Adipocyte (in vitro differentiated cells): ENCODE measurements around the gene ITPK1.

Source experiments
- DNase-seq: peaks from one replicate; pipeline ENCODE4 v3.0.0-alpha.2; 2015; ENCODE audit warnings: low read depth
- H3K27me3 ChIP-seq: replicated peaks from 2 replicates; pipeline ENCODE4 v1.7.0; 2013; ENCODE audit warnings: mild to moderate bottlenecking, low read length, moderate library complexity; ENCODE audit not compliant: control insufficient read depth, insufficient read depth
- H3K36me3 ChIP-seq: 2 replicates; pipeline ENCODE4 v1.7.0; 2013; ENCODE audit warnings: low read length, mild to moderate bottlenecking, moderate library complexity; ENCODE audit not compliant: control insufficient read depth, insufficient read depth, severe bottlenecking
- H3K4me1 ChIP-seq: 2 replicates; pipeline ENCODE4 v1.7.0; 2013; ENCODE audit warnings: mild to moderate bottlenecking, low read length, moderate library complexity; ENCODE audit not compliant: control insufficient read depth, insufficient read depth
- H3K4me3 ChIP-seq: 2 replicates; pipeline ENCODE4 v1.7.0; 2013; ENCODE audit warnings: mild to moderate bottlenecking, low read length, moderate library complexity
- H3K9ac ChIP-seq: 2 replicates; pipeline ENCODE4 v1.7.0; 2013; ENCODE audit warnings: mild to moderate bottlenecking, low read length, moderate library complexity
- H3K9me3 ChIP-seq: 2 replicates; pipeline ENCODE4 v1.7.0; 2013; ENCODE audit warnings: mild to moderate bottlenecking, low read length, moderate library complexity; ENCODE audit not compliant: control insufficient read depth

Gene ITPK1

DNA sequence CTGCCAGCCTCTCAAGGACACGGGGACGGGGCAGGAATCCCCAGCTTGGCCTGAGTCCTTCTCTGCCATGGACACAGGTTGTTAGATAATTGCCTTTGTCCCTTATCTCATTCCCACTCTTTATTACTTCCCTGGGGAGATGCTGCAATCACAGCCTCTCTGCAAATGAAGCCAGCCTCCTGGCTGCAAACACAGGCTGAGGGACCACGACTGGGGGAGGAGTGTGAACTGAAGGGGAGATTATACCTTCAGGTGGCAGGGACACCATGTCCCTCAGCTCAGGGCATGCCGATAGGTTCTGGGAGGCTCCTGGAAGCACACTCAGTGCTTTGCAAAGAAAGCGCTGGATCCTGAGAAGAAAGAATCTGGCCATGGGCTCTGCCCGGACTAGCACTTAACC, 208.9 kb downstream of the ITPK1 start:
- H3K4me1 ChIP-seq: no peaks in the 10 kb centered on the region
- DNase-seq: no peak
- H3K4me3 ChIP-seq: no peak overlapping the region
- no peaks in the 10 kb centered on the region for H3K9me3 ChIP-seq
- H3K36me3 ChIP-seq: no peaks in the 10 kb centered on the region
- peaks cover 58% of the 10 kb centered on the region for H3K27me3 ChIP-seq
- H3K9ac ChIP-seq: no peak overlapping the region

DNA sequence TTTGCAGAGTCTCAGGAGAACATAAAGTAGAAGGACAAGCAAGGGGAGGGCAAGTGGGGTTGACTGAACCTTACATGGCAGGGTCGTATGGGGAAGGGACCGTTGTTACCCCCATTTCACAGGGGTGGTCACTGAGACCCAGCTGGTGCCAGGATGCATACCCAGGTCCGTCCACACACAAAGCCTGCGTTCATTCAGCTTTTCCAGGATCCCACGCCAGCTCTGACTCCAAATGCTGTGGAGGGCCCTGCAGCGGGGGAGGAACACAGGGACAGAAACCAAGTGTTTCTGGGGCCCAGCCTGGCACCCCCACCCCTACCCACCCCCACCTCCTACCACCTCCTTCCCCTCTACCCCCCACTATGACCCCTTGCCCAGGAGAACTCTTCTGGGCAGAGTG, 209.3 kb downstream of the ITPK1 start:
- no peaks in the 10 kb centered on the region for H3K9me3 ChIP-seq

DNA sequence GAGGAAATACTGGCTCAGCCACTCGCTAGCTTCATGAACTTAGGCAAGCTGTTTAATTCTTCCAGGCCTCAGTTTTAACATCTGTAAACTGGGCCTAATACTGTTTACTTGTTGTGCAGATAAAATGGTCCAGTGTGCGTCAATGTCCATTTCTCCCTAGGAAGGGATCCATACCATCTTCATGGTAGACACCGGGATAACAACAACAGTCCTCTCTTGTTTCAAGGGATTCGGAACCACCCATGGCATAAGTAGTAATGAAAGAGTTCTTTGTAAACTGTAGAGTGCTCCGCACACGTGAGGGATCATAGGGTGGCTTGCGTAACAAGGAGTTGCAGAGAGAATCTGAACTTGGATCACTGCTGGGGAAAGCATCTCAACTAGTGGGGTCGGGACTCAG, 210.1 kb downstream of the ITPK1 start:
- DNase-seq: no peak
- no peak overlapping the region for H3K4me3 ChIP-seq
- H3K9me3 ChIP-seq: no peaks in the 10 kb centered on the region
- H3K4me1 ChIP-seq: no peaks in the 10 kb centered on the region
- H3K9ac ChIP-seq: no peak overlapping the region
- peaks cover 65% of the 10 kb centered on the region for H3K27me3 ChIP-seq
- no peaks in the 10 kb centered on the region for H3K36me3 ChIP-seq

More for the DNA sequence above, 209.3 kb downstream of the ITPK1 start:
- H3K27me3 ChIP-seq: peaks cover 58% of the 10 kb centered on the region
- H3K4me1 ChIP-seq: no peaks in the 10 kb centered on the region
- H3K36me3 ChIP-seq: no peaks in the 10 kb centered on the region
- H3K4me3 ChIP-seq: no peak overlapping the region
- no peak for DNase-seq
- no peak overlapping the region for H3K9ac ChIP-seq

DNA sequence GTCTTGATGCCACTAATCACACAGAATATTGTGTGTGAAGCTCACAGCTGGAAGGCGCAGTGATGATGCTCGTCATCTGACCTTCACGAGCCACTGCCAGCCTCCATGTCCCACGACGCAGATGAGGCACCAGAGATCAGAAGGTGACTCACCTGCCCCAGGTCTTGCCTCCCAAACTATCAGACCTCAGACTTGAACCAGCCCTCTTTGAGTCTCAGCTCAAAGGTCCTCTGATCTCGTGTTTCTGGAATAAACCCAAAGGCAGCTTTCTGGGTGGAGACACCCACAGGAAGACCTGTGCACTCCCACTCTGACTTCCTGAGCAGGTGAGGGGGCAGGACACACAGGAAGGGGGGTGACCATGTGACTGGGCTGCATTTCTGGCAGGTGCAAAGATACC, 212.4 kb downstream of the ITPK1 start:
- Histone ChIP-seq H3K9me3 (no peaks in the 10 kb centered on the region), H3K9ac (no peak overlapping the region), H3K4me3 (no peak overlapping the region), H3K27me3 (peaks cover 71% of the 10 kb centered on the region), H3K36me3 (no peaks in the 10 kb centered on the region), H3K4me1 (no peaks in the 10 kb centered on the region)
- no peak for DNase-seq

DNA sequence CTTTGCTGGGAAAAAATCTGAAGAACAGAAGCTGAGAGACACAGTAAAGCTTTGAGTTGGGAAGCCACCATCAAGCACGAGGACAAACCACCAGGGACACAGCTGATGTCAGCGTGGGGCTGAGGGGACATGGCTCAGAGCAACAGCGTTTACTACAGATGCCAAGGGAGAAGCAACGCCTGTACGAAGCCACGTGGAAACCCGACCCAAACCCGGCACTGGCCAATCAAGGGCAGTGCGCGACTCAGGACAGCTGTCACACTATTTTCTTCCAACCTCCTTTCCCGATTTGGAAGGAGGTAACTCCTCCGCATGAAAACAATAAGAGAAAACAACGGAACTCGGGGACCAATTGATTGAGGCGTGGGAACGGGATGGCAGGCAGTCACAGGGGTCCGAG, 213.0 kb downstream of the ITPK1 start:
- H3K36me3 ChIP-seq: no peaks in the 10 kb centered on the region
- no peaks in the 10 kb centered on the region for H3K9me3 ChIP-seq
- peaks cover 76% of the 10 kb centered on the region for H3K27me3 ChIP-seq
- H3K9ac ChIP-seq: no peak overlapping the region
- DNase-seq: no peak
- no peaks in the 10 kb centered on the region for H3K4me1 ChIP-seq
- no peak overlapping the region for H3K4me3 ChIP-seq

DNA sequence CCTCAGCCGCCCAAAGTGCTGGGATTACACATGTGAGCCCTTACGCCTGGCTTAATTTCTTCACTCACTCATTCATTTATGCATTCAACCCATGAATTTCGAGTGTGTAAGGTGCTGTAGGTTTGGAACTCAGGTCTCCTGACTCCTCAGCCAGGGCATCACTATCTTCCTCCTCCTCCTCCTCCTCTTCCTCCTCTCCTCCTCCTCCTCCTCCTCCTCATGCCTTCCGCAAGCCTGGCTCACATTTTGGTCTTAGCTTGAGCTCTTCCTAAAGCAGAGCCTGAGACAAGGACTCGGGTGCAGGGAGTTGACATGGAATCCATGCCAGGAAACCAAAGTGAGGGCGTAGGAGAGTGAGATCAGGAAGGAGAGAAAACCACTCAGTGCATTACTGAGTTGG, 213.5 kb downstream of the ITPK1 start:
- DNase-seq: no peak
- H3K36me3 ChIP-seq: no peaks in the 10 kb centered on the region
- no peak overlapping the region for H3K9ac ChIP-seq
- H3K9me3 ChIP-seq: no peaks in the 10 kb centered on the region
- no peak overlapping the region for H3K4me3 ChIP-seq
- no peaks in the 10 kb centered on the region for H3K4me1 ChIP-seq
- peaks cover 72% of the 10 kb centered on the region for H3K27me3 ChIP-seq

DNA sequence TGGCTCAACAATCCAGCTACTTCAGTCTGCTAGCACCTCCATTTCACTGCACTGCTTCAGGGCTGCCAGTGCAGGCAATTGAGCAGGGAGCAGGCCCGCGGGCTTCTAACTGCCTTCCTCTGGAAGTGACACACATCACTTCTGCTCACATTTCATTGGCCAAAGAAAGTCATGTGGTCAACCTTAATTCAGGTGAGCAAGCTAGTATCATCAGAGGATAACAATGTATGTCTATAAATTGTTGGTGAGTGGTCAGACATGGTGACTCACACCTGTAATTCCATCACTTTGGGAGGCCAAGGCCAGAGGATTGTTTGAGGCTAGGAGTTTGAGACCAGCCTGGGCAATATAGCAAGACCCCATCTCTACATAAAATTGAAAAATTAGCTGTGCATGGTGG, 215.1 kb downstream of the ITPK1 start:
- H3K36me3 ChIP-seq: no peaks in the 10 kb centered on the region
- H3K4me1 ChIP-seq: no peaks in the 10 kb centered on the region
- no peak overlapping the region for H3K4me3 ChIP-seq
- DNase-seq: no peak
- peaks cover 67% of the 10 kb centered on the region for H3K27me3 ChIP-seq
- H3K9ac ChIP-seq: no peak overlapping the region
- H3K9me3 ChIP-seq: peaks cover 2% of the 10 kb centered on the region

DNA sequence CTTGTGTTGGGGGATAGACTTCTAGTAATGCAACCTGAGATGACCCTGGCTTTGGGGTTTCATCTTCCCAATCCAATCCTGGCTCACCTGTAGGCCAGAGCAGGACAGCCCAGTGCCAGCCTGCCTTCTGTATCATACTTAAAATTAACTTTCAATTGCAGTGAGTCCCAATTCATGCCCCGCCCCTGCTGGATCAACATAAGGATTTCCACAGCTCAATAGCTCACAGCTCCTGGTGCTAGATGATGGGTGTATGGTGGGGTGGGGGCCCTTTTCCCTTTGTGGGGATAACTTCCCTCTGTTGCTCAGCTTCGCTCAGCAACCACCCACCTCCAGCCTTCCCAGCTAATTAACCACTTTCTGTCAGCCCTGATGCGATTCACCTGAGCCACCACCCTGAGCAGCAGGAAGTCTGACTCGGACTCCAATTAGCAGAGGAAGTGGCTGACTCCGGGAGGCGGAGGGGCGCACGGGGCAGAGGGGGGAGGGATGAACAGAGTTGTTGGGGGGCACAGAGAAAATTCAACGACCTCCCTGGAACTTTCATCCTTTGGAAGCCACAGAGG, 217.1 kb downstream of the ITPK1 start:
- Histone ChIP-seq H3K27me3 (peaks cover 64% of the 10 kb centered on the region), H3K4me3 (no peak overlapping the region)

DNA sequence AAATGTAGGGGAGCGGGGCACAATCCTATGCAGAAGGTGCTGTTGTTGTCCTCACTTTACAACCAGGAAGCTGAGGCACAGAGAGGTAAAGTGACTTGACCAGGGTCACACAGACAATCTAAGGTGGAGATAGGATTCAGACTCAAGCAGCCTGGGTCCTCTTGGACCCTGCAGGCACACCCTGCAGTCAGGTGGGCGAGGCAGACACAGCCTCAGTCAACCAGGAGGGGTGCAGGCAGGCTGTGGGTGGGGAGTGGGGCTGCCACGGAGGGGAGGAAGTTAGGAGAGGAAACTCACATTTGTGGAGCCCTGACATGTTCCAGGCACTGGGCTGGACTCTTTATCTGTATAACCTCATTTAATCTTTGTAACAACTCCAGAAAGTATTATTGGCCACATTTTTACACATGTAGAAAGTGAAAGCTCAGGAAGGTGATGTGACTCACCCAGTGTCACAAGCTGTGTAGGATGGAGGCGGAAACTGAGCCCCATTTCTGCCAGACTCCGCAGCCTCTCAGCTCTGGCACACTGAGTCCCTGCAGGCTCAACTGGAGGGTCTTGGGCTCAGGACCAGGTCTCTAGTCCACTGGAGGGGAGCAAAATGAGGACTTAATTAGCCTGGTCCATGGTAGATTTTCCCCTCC, 217.7 kb downstream of the ITPK1 start:
- Histone ChIP-seq H3K4me1 (no peaks in the 10 kb centered on the region), H3K4me3 (no peak overlapping the region), H3K27me3 (peaks cover 58% of the 10 kb centered on the region), H3K9me3 (peaks cover 22% of the 10 kb centered on the region), H3K36me3 (no peaks in the 10 kb centered on the region), H3K9ac (no peak overlapping the region)
- no peak for DNase-seq

More for the DNA sequence above, 217.1 kb downstream of the ITPK1 start:
- H3K9ac ChIP-seq: no peak overlapping the region
- no peak for DNase-seq
- H3K36me3 ChIP-seq: no peaks in the 10 kb centered on the region
- H3K4me1 ChIP-seq: no peaks in the 10 kb centered on the region
- H3K9me3 ChIP-seq: peaks cover 16% of the 10 kb centered on the region

DNA sequence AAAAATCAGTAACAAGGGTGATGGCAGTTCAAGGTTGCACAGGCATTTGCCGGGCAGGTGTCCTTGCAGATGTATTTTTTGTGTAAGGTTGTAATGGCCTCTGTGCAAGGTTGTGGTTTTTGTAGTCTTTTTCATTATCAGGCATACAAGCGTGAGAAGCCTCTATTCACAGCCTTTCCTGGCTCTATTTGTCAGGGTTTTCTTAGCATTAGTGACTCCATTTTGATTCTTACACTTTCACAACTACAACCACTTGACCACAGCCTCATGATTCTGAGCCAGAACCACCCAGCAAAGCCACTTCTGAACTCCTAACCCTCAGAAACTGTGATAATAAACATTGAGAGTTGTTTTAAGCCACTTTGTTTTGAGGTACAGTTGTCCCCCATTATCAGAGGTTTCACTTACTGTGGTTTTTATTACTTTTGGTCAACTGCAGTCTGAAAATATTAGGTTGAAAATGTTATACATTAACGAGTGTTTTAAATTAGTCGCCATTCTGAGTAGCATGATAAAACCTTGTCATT, 220.3 kb downstream of the ITPK1 start:
- Histone ChIP-seq H3K27me3 (peaks cover 52% of the 10 kb centered on the region), H3K4me3 (no peak overlapping the region), H3K36me3 (no peaks in the 10 kb centered on the region), H3K9ac (no peak overlapping the region), H3K4me1 (peaks cover 3% of the 10 kb centered on the region), H3K9me3 (peaks cover 39% of the 10 kb centered on the region)
- DNase-seq: no peak

DNA sequence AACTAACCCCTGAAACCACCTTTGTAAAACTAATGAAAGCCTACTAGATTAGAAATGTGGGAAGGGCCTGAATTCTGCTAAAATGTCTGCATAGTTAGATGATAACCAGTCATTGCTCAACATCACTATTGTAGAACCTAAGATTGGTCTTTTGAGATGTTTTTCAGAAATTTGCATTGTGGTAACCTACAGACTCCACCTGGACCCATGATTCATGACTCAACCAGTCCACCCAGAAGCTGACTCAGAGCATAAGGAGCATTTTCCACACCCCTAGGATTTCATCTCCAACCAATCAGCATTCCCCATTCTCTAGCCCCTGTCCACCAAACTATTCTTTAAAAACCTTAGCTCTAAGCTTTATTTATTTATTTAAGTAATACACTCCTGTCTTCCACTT, 223.1 kb downstream of the ITPK1 start:
- Histone ChIP-seq H3K9me3 (peaks cover 39% of the 10 kb centered on the region), H3K4me1 (peaks cover 22% of the 10 kb centered on the region), H3K9ac (no peak overlapping the region), H3K27me3 (peaks cover 42% of the 10 kb centered on the region), H3K4me3 (no peak overlapping the region), H3K36me3 (no peaks in the 10 kb centered on the region)
- DNase-seq: no peak
